Nephron progenitor cell (in vitro differentiated cells): ENCODE results near the gene MGA.
A peak's percentile ranks its signal among the peaks of the same experiment; 100 is the strongest.

Experiments
- DNase-seq: peaks from one replicate; pipeline ENCODE4 v3.0.0; 2021
- H3K27ac Mint-ChIP-seq: 2 replicates; pipeline ENCODE4 v1.8.0; 2021; ENCODE audit warnings: mild to moderate bottlenecking, moderate library complexity, mixed read lengths
- H3K27me3 Mint-ChIP-seq: 2 replicates; pipeline ENCODE4 v1.8.0; 2021; ENCODE audit warnings: mild to moderate bottlenecking, low read depth, mixed read lengths; ENCODE audit not compliant: poor library complexity
- H3K36me3 Mint-ChIP-seq: 2 replicates; pipeline ENCODE4 v1.8.0; 2021; ENCODE audit warnings: low read depth, mixed read lengths
- H3K4me1 Mint-ChIP-seq: 2 replicates; pipeline ENCODE4 v1.8.0; 2021; ENCODE audit warnings: mixed read lengths
- H3K4me3 Mint-ChIP-seq: 2 replicates; pipeline ENCODE4 v1.8.0; 2021; ENCODE audit warnings: mild to moderate bottlenecking, moderate library complexity, mixed read lengths
- H3K9me3 Mint-ChIP-seq: 2 replicates; pipeline ENCODE4 v1.8.0; 2021; ENCODE audit warnings: mild to moderate bottlenecking, moderate library complexity, mixed read lengths
- TF ChIP-seq, protein P1 (sequence below): fragments of 200-600 bp; sonication (generic); IDR thresholded peaks from 2 replicates; pipeline ENCODE4 v1.5.0; 2021; ENCODE audit warnings: antibody characterized with exemption

Gene MGA

DNA sequence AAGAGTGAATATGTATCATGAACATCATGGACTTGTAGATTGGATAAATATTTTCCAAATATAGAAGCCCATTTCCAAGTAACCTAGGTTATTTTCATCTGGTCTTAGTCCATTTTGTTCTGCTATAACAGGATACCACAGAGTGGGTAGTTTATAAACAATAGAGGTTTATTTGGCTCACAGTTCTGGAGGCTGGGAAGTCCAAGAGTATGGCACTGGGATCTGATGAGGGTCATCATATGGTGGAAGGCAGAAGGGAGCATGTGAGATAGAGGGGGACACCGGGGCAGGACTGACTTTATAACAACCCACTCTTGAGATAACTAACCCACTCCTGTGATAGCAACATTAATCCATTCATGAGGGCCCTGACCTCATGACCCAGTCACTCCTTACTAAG, 9.4 kb upstream of the MGA start:
- Mint-ChIP-seq H3K9me3 (peaks cover 21% of the 10 kb centered on the region), H3K4me1 (peaks cover 7% of the 10 kb centered on the region), H3K27me3 (peaks cover 7% of the 10 kb centered on the region), H3K36me3 (peaks cover 18% of the 10 kb centered on the region), H3K27ac (no peak overlapping the region), H3K4me3 (no peak overlapping the region)
- TF ChIP-seq, protein P1, sequence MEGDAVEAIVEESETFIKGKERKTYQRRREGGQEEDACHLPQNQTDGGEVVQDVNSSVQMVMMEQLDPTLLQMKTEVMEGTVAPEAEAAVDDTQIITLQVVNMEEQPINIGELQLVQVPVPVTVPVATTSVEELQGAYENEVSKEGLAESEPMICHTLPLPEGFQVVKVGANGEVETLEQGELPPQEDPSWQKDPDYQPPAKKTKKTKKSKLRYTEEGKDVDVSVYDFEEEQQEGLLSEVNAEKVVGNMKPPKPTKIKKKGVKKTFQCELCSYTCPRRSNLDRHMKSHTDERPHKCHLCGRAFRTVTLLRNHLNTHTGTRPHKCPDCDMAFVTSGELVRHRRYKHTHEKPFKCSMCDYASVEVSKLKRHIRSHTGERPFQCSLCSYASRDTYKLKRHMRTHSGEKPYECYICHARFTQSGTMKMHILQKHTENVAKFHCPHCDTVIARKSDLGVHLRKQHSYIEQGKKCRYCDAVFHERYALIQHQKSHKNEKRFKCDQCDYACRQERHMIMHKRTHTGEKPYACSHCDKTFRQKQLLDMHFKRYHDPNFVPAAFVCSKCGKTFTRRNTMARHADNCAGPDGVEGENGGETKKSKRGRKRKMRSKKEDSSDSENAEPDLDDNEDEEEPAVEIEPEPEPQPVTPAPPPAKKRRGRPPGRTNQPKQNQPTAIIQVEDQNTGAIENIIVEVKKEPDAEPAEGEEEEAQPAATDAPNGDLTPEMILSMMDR = no peak
- DNase-seq = no peak

DNA sequence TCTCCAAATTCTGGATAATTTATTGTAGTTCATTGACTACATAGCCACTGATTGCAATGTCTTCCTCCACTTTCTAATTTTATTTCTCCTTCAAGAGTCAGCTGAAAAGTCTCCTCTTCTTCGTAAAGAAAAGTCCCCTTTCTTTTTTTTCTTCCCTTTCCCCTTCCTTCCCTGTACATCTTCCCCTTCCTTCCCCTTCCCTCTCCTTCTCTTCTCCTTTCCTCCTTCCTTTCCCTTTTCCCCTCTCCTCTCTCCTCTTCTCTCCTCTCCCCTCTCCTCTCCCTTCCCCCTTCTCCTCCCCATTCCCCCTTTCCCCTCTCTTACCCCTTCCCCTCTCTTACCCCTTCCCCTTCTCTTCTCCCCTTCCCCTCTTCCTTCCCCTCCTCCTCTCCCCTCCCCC, 8.8 kb upstream of the MGA start:
- Mint-ChIP-seq H3K36me3 (peaks cover 18% of the 10 kb centered on the region), H3K27ac (no peak overlapping the region), H3K4me3 (no peak overlapping the region)

DNA sequence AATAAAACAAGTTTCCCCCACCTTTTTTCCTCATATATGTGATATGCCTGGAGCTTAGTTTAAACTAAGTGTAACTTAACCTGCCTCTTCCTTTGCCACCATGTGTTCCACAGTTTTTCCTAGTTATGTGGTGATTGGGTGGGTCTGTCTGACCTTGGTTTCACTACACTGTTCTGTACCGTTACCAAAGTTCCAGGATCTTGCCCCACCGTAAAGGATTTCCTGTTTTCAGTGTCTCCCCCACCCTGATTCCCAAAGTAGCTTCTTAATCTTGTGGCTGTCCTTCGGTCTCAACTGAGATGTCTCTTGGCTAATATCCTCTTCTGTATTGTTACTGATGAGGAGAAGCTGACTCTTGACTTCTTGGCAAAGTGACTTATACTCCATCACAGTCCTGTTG, 6.4 kb upstream of the MGA start:
- Mint-ChIP-seq H3K27me3 (peaks cover 22% of the 10 kb centered on the region), H3K27ac (no peak overlapping the region), H3K9me3 (peaks cover 34% of the 10 kb centered on the region), H3K4me3 (no peak overlapping the region), H3K36me3 (peaks cover 23% of the 10 kb centered on the region), H3K4me1 (peaks cover 7% of the 10 kb centered on the region)
- TF ChIP-seq, protein P1 = no peak
- DNase-seq = no peak

More for the DNA sequence above, 8.8 kb upstream of the MGA start:
- TF ChIP-seq, protein P1 = no peak
- DNase-seq = no peak
- Mint-ChIP-seq H3K9me3 (peaks cover 21% of the 10 kb centered on the region), H3K4me1 (peaks cover 7% of the 10 kb centered on the region), H3K27me3 (peaks cover 7% of the 10 kb centered on the region)

DNA sequence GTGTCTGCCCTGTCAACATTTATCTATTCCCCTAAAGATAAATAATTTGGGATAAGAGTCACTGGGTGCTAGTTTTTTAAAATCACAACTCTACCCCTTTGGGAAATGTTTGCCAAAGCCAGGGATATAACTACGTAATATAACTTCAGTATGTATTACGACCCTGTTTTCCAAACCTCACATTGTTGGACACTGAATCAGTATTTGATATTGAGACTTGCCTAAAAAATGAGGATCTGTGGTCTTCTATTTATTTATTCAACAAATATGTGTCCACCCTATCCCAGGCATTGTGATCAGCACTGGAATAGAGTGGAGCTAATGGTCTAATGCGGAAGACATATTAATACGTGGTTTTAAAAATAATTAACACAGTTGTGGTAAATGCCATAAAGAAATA, 4.5 kb upstream of the MGA start:
- Mint-ChIP-seq H3K27me3 (peaks cover 37% of the 10 kb centered on the region), H3K27ac (no peak overlapping the region), H3K9me3 (peaks cover 30% of the 10 kb centered on the region), H3K4me1 (peaks cover 14% of the 10 kb centered on the region), H3K4me3 (no peak overlapping the region), H3K36me3 (peaks cover 11% of the 10 kb centered on the region)
- TF ChIP-seq, protein P1 = no peak
- no peak for DNase-seq

DNA sequence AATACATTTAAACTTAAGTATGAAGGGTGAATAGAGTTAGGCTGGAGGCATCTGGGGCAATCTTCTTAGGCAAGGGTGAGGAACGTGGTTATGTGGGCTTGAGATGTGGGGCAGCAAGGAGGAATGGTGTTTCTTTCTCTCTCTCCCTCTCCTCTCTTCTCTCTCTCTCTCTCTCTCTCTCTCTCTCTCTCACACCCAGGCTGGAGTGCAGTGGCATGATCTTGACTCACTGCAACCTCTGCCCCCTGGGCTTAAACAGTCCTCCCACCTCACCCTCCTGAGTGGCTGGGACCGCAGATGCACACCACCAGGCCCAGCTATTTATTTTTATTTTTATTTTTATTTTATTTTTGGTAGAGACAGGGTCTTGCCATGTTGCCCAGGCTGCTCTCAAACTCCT, 4.0 kb upstream of the MGA start:
- Mint-ChIP-seq H3K36me3 (peaks cover 6% of the 10 kb centered on the region), H3K27ac (no peak overlapping the region), H3K4me3 (no peak overlapping the region), H3K9me3 (peaks cover 25% of the 10 kb centered on the region), H3K27me3 (peaks cover 37% of the 10 kb centered on the region), H3K4me1 (peaks cover 18% of the 10 kb centered on the region)
- no peak for DNase-seq
- TF ChIP-seq, protein P1 = no peak

DNA sequence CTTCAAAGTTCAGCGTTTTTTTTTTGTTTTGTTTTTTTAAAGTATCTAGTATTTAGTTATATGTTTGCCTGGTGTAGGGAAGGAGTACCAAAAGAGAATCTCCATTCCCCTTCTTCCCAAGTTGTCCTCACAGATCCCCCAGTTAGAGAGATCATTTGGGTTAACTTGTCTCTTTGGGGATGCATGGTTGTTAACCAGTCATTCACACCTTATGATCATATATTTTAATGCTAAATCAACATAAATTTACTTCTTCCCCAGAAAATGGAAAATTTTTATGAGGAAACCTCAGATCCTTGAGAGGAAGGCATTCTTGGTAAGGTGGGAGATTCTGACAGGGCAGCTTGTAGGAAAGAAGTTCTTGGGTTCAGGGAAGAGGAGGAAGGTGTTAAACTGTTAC, 1.5 kb upstream of the MGA start:
- Mint-ChIP-seq H3K4me1 (peaks cover 33% of the 10 kb centered on the region), H3K4me3 (peak overlapping the region; percentile 7), H3K9me3 (peaks cover 23% of the 10 kb centered on the region), H3K27ac (no peak overlapping the region), H3K27me3 (peaks cover 41% of the 10 kb centered on the region), H3K36me3 (peaks cover 6% of the 10 kb centered on the region)
- no peak for DNase-seq
- TF ChIP-seq, protein P1 = no peak
